T-helper 1 cell treated with Interleukin-12 subunit alpha and Interleukin-12 subunit beta and Interleukin-4 antibody, amounts not matched to agents 30 μg/mL and 1 μg/mL, for 36 hours (primary cell): ENCODE results near the gene PRKCE.

Experiments
- H3K27ac Mint-ChIP-seq: one replicate; pipeline ENCODE4 v1.8.0; 2021; ENCODE audit warnings: mild to moderate bottlenecking, mixed read lengths
- H3K27me3 Mint-ChIP-seq: one replicate; pipeline ENCODE4 v1.8.0; 2021; ENCODE audit warnings: low read depth, mixed read lengths
- H3K36me3 Mint-ChIP-seq: one replicate; pipeline ENCODE4 v1.8.0; 2021; ENCODE audit warnings: low read depth, mixed read lengths
- H3K4me1 Mint-ChIP-seq: one replicate; pipeline ENCODE4 v1.8.0; 2021; ENCODE audit warnings: low read depth, mixed read lengths
- H3K4me3 Mint-ChIP-seq: one replicate; pipeline ENCODE4 v1.8.0; 2021; ENCODE audit warnings: mild to moderate bottlenecking, moderate library complexity, mixed read lengths
- H3K9me3 Mint-ChIP-seq: one replicate; pipeline ENCODE4 v1.8.0; 2021; ENCODE audit warnings: mixed read lengths

The PRKCE gene

GRCh38 chr2:46134531-46135227 lies 483.2 kb downstream of the PRKCE start:
- no peak overlapping the region for H3K4me3 Mint-ChIP-seq
- peaks cover 8% of the 10 kb centered on the region for H3K27me3 Mint-ChIP-seq
- H3K4me1 Mint-ChIP-seq = no peaks in the 10 kb centered on the region
- H3K27ac Mint-ChIP-seq = no peak overlapping the region
- no peaks in the 10 kb centered on the region for H3K9me3 Mint-ChIP-seq
- no peaks in the 10 kb centered on the region for H3K36me3 Mint-ChIP-seq

- Mint-ChIP-seq H3K9me3 (no peaks in the 10 kb centered on the region), H3K27ac (no peak overlapping the region), H3K27me3 (peaks cover 8% of the 10 kb centered on the region), H3K36me3 (no peaks in the 10 kb centered on the region), H3K4me1 (no peaks in the 10 kb centered on the region), H3K4me3 (no peak overlapping the region)
These were observed 483.9 kb downstream of the PRKCE start for GRCh38 chr2:46135228-46135855.

DNA sequence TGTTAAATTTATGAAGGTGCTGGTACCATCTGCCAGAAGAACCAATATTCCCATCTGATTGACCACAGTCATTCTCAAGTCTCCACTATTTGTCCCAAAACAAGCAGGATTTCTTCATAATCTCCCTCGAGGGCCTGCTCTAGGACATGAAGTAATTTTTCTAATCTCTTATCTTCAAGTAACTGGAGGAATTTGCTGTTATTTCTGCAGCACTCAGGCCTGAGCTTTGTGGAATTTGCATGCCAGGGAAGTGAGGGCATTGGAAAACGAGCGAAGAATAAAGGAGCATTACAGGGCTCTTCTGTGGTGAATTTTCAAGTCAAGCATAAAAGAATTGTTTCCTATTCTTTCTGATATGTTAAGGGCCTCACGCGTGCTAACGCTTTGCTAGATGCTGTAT lies 484.5 kb downstream of the PRKCE start:
- no peak overlapping the region for H3K4me3 Mint-ChIP-seq
- H3K4me1 Mint-ChIP-seq = no peaks in the 10 kb centered on the region
- H3K36me3 Mint-ChIP-seq = no peaks in the 10 kb centered on the region
- H3K9me3 Mint-ChIP-seq = no peaks in the 10 kb centered on the region
- H3K27me3 Mint-ChIP-seq = peaks cover 8% of the 10 kb centered on the region
- H3K27ac Mint-ChIP-seq = no peak overlapping the region

DNA sequence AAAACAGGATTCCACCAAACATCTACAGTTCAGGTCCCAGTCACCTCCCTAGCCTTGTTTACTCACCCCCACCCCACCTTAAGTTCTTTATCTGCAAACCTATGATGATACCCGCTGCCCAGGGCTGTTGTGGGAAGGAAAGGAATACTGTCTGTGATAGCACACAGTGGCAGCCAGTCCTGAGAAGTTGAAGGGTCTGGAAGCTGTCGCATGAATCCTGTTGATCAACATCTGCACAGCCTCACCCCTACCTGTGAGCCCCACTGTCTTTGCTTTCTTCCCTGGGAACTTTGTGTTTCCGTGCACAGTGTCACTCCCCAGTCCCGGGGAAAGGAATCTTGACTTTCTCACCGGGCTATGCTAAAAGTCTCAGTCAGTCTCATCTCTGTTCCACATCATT lies 485.0 kb downstream of the PRKCE start:
- Mint-ChIP-seq H3K36me3 (no peaks in the 10 kb centered on the region), H3K9me3 (no peaks in the 10 kb centered on the region), H3K27me3 (peaks cover 8% of the 10 kb centered on the region), H3K27ac (no peak overlapping the region), H3K4me3 (no peak overlapping the region), H3K4me1 (no peaks in the 10 kb centered on the region)

GRCh38 chr2:46136953-46137352 lies 485.5 kb downstream of the PRKCE start:
- Mint-ChIP-seq H3K36me3 (no peaks in the 10 kb centered on the region), H3K27ac (no peak overlapping the region), H3K4me1 (no peaks in the 10 kb centered on the region), H3K27me3 (peaks cover 8% of the 10 kb centered on the region), H3K9me3 (no peaks in the 10 kb centered on the region), H3K4me3 (no peak overlapping the region)

DNA sequence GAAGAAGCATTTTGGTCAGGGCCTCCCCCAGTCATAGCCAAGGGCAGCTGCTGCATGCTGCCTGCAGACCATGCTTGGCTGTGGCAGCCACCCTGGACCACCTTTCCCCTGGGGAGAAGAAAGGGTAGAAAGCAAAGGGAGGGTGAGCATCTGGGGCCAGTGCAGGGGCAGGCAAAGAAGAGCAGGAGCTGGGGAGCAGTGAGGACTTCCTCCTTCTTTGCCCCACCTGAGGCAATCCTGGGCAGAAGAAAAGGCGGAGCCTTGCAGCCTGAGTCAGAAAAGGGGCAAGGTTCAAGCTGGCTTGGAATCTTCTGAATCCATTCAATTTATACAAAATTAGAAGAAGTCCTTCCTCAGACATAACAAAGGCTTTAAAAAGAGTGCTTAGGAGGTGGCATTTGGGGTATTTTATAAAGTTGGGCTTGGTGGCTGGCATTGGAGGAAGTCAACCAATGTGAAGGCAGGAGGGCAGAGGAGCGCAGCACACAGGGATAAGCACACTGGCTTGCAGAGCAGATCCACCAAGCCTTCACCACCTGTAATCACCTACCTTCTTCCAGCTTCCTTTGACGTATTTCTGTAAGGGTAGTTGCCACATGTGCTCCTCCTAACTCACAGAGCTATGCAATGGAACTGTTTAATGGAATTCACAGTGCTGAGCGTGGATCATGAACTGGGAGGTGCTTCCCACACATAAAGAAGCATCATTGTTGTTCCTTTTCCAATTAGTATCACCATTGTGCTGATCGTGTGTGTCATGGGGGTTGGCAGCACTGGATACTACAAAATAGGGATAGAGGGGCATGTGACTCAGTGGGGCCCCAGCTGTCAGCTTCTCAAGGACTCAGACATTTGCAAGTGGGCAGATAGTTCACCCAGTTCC lies 491.3 kb downstream of the PRKCE start:
- H3K27me3 Mint-ChIP-seq = peaks cover 5% of the 10 kb centered on the region

GRCh38 chr2:46143429-46144132 lies 492.1 kb downstream of the PRKCE start:
- Mint-ChIP-seq H3K36me3 (no peaks in the 10 kb centered on the region), H3K9me3 (no peaks in the 10 kb centered on the region), H3K4me3 (no peak overlapping the region), H3K27me3 (no peaks in the 10 kb centered on the region), H3K4me1 (peaks cover 24% of the 10 kb centered on the region), H3K27ac (no peak overlapping the region)

More for the DNA sequence above, 491.3 kb downstream of the PRKCE start:
- H3K27ac Mint-ChIP-seq = no peak overlapping the region
- no peaks in the 10 kb centered on the region for H3K36me3 Mint-ChIP-seq
- H3K9me3 Mint-ChIP-seq = no peaks in the 10 kb centered on the region
- H3K4me3 Mint-ChIP-seq = no peak overlapping the region
- H3K4me1 Mint-ChIP-seq = peaks cover 24% of the 10 kb centered on the region

DNA sequence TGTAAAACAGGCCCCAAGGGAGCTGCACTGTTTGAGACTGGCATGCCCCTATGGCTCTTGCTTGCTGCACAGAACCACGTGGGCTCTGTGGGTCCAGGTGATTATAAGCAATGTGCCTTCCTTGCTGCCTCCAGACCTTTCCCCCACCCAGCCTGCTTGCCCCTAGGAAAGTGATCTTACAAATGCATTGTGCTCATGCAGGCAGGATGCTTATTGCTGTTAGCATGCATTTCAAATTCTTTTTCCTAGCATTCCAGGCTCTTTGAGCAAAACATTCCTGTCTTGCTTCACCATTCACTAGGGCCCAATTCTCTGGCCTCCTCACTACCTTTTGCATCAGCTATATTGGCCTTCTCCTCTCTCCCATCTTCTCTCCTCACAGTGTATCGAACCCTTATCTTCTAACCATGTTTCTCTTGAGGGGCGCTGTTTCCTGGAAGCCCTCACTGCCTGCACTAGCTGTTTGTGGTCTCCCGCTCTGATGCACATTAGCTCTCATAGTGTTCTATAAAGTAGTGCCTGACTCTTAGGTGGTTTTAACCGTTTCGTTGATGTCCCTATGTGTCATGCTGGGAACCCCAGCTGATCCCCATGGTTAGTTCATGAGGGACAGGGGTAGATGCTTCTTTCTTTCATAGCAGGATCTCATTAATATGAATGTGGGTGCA lies 492.8 kb downstream of the PRKCE start:
- peaks cover 24% of the 10 kb centered on the region for H3K4me1 Mint-ChIP-seq
- no peak overlapping the region for H3K4me3 Mint-ChIP-seq
- H3K9me3 Mint-ChIP-seq = no peaks in the 10 kb centered on the region
- H3K27ac Mint-ChIP-seq = no peak overlapping the region
- no peaks in the 10 kb centered on the region for H3K36me3 Mint-ChIP-seq
- no peaks in the 10 kb centered on the region for H3K27me3 Mint-ChIP-seq

- Mint-ChIP-seq H3K27me3 (no peaks in the 10 kb centered on the region), H3K4me3 (no peak overlapping the region), H3K4me1 (peaks cover 24% of the 10 kb centered on the region), H3K36me3 (no peaks in the 10 kb centered on the region), H3K27ac (no peak overlapping the region), H3K9me3 (no peaks in the 10 kb centered on the region)
These were observed 493.5 kb downstream of the PRKCE start for GRCh38 chr2:46145017-46145416.

DNA sequence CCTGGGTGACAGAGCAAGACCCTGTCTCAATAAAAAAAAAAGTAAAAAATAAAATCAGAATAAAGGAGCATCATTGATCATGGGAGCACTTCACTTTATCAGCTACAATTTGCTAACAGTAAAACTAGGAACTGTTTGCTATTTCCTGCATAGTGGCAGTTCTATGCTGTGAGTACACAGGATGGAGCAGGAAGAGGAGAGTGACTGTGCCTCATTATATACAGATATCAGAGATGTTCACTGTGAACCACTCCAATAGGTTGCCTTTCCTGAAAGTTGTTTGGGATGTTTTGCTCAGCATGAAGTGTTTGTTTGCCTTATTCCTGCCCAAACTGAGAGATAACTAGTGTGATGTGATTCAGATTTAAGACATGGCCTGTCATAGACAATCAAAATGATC lies 494.4 kb downstream of the PRKCE start:
- Mint-ChIP-seq H3K36me3 (no peaks in the 10 kb centered on the region), H3K27me3 (no peaks in the 10 kb centered on the region), H3K9me3 (no peaks in the 10 kb centered on the region), H3K4me1 (peaks cover 24% of the 10 kb centered on the region), H3K4me3 (no peak overlapping the region), H3K27ac (no peak overlapping the region)

- Mint-ChIP-seq H3K4me1 (peaks cover 24% of the 10 kb centered on the region), H3K9me3 (no peaks in the 10 kb centered on the region), H3K27me3 (no peaks in the 10 kb centered on the region), H3K27ac (no peak overlapping the region), H3K36me3 (no peaks in the 10 kb centered on the region), H3K4me3 (no peak overlapping the region)
These were observed 495.5 kb downstream of the PRKCE start for GRCh38 chr2:46146866-46147502.

- Mint-ChIP-seq H3K4me1 (peaks cover 22% of the 10 kb centered on the region), H3K27ac (no peak overlapping the region), H3K27me3 (no peaks in the 10 kb centered on the region), H3K36me3 (no peaks in the 10 kb centered on the region), H3K9me3 (no peaks in the 10 kb centered on the region), H3K4me3 (no peak overlapping the region)
These were observed 496.3 kb downstream of the PRKCE start for GRCh38 chr2:46147626-46148368.

GRCh38 chr2:46148369-46148736 lies 496.9 kb downstream of the PRKCE start:
- Mint-ChIP-seq H3K4me3 (no peak overlapping the region), H3K27me3 (no peaks in the 10 kb centered on the region), H3K27ac (no peak overlapping the region), H3K4me1 (peaks cover 22% of the 10 kb centered on the region), H3K36me3 (no peaks in the 10 kb centered on the region), H3K9me3 (no peaks in the 10 kb centered on the region)
